Activated naive CD4-positive, alpha-beta T cell treated with anti-CD3 and anti-CD28 coated beads for 36 hours (primary cell): ENCODE measurements around the gene ZNF747. TPM values are rescaled to one million over a fixed set of nuclear protein-coding genes. Genes with fewer than 3 reads are reported as not detected.
A peak's percentile ranks its signal among the peaks of the same experiment; 100 is the strongest.
"Not testable (repeated sequence)": the region's sequence is repeated elsewhere in the genome, so short reads cannot be mapped to it uniquely, and the experiment has no call there.

ENCODE experiments used
- CTCF ChIA-PET: fragments of 350-600 bp; sonication (Branson Sonifier 250); formaldehyde crosslinking; loops from one replicate; lab custom pipeline; 2021; ENCODE audit warnings: antibody characterized with exemption; lab: Charles Lee
- DNase-seq: peaks from one replicate; pipeline ENCODE4 v3.0.0-alpha.2; 2020
- H3K27ac Mint-ChIP-seq: one replicate; pipeline ENCODE4 v1.8.0; 2021; ENCODE audit warnings: mild to moderate bottlenecking, mixed read lengths
- H3K27me3 Mint-ChIP-seq: one replicate; pipeline ENCODE4 v1.8.0; 2021; ENCODE audit warnings: low read depth, mixed read lengths
- H3K36me3 Mint-ChIP-seq: one replicate; pipeline ENCODE4 v1.8.0; 2021; ENCODE audit warnings: low read depth, mixed read lengths
- H3K4me1 Mint-ChIP-seq: one replicate; pipeline ENCODE4 v1.8.0; 2021; ENCODE audit warnings: low read depth, mixed read lengths
- H3K4me3 Mint-ChIP-seq: one replicate; pipeline ENCODE4 v1.8.0; 2021; ENCODE audit warnings: mild to moderate bottlenecking, moderate library complexity, mixed read lengths
- H3K9me3 Mint-ChIP-seq: one replicate; pipeline ENCODE4 v1.8.0; 2021; ENCODE audit warnings: mixed read lengths
- intact Hi-C: fragments of 100-400 bp; cut with micrococcal nuclease; formaldehyde crosslinking; loops from one replicate; pipeline ENCODE4 v1.15.1; 2023
- total RNA-seq, 2 experiments: library from RNA; stranded (reverse); gene quantifications; one replicate each; pipeline ENCODE4 v1.2.3, GENCODE V29; 2021

ZNF747 gene
- total RNA-seq, 2 experiments from 2014 or later = 5.1 to 6.1 TPM

DNA sequence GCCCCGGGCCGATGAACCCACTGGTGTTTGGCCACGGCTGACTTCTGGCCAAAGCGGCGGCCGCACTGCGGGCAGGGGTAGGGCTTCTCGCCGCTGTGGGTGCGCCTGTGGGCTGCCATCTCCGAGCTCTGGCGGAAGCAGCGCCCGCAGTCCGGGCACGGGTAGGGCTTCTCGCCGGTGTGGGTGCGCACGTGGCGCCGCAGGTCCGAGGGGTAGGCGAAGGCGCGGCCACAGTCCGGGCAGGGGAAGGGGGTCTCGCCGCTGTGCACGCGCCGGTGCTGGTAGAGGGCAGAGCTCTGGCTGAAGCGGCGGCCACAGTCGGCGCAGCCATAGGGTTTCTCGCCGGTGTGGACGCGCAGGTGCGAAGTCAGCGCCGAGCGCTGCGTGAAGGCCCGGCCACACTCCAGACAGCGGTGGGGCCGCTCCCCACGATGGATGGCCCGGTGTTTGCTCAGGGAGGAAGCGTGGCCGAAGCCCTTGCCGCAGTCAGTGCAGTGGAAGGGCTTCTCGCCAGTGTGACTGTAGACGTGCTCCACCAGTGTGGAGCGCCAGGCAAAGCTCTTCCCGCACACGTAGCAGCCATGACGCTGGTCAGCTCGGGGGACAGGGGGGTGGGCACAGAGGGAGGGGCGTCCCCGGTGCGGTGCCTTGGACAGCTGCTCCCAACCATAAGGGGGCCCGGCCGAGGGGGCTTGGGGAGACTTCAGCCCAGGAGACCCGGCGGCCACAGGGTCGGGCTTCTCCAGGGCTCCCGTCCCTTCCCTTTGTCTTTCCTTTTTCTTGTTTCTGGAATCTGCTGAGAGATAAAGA, 20.9 kb upstream of the ZNF747 start:
- Mint-ChIP-seq H3K27me3 (no peaks in the 10 kb centered on the region), H3K36me3 (peaks cover 28% of the 10 kb centered on the region), H3K27ac (peak overlapping the region; percentile 74), H3K4me3 (no peak overlapping the region), H3K4me1 (peaks cover 52% of the 10 kb centered on the region), H3K9me3 (no peaks in the 10 kb centered on the region)
- DNase-seq = no peak
- intact Hi-C loops = loop anchor here (10.0 kb wide), 2 partner anchors 139 to 369 kb away; partner anchors contain the start of genes FBXL19 and SRCAP
- CTCF ChIA-PET = no interaction called here

DNA sequence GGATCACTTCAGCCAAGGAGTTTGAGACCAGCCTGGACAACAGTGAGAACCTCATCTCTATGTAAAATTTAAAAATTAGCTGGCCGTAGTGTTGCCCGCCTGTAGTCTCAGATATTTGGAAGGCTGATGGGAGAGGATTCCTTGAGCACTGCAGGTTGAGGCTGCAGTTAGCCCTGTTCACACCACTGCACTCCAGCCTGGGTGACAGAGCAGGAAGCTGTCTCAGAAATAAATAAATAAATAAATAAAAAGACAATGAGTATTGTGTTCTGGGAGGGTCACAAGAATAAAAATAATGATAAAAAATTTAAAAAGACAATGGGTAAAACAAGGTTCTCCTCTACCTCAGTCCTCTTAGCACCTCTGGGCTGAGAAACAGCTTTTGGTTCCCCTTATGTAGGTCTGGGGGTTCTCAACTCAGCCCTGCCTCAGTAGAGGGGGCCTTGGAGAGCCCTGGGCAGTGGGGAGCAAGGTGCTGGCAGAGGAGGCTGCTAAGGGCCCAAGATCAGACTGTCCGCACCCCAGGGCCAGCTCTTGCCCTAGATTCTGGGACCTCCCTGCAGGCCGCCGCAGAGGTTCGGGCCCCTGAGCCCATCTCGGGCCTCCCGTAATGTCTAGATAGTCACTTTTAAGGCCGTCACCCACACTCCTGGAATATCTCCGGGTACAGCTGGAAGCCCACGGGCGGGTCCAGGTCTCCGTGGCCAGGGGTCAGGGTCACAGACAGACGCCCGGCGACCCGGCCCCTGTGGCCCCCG, 20.1 kb upstream of the ZNF747 start:
- H3K9me3 Mint-ChIP-seq = no peaks in the 10 kb centered on the region
- peaks cover 28% of the 10 kb centered on the region for H3K36me3 Mint-ChIP-seq
- H3K27ac Mint-ChIP-seq = no peak overlapping the region
- no peak overlapping the region for H3K4me3 Mint-ChIP-seq
- CTCF ChIA-PET = interaction anchor here (1.0 to 2.2 kb wide), 2 partner anchors 19 to 75 kb away, joined by 3 to 9 read pairs; no protein-coding TSS in a partner anchor
- no peaks in the 10 kb centered on the region for H3K27me3 Mint-ChIP-seq
- H3K4me1 Mint-ChIP-seq = peaks cover 52% of the 10 kb centered on the region
- DNase-seq = no peak
- intact Hi-C loops = loop anchor here (5.0 to 10.0 kb wide), 3 partner anchors 82 to 370 kb away; partner anchors contain the start of genes FBXL19, ITGAL and SRCAP

DNA sequence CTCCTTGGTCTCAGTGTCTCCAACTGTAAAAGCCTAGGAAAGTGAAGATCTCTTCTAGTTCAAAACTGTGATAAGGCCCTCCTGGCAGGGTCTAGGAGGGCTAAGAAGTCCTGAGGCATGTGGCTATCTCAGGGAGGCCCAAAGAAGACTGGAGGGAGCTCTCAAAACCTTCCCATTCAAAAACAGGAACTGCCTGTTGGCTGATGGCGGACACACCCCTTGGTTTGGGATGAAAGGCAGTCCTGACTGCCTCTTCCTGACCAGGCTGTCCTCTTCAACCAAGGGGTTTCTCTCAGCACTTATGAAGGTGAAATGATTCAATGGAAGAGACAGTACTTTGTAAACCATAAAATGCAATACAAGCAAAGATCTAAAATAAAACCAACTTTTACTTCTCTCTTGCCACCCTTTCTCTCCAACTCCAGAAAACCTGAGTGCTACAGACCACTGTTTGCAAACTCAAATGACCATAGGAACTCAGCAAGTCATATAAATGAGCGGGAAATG, 18.8 kb upstream of the ZNF747 start:
- peaks cover 28% of the 10 kb centered on the region for H3K36me3 Mint-ChIP-seq
- no peaks in the 10 kb centered on the region for H3K9me3 Mint-ChIP-seq
- H3K4me3 Mint-ChIP-seq = no peak overlapping the region
- no peak for DNase-seq
- intact Hi-C loops = loop anchor here (5.0 to 10.0 kb wide), 3 partner anchors 81 to 371 kb away; partner anchors contain the start of genes FBXL19, ITGAL and SRCAP
- CTCF ChIA-PET = interaction anchor here (1.0 to 2.2 kb wide), 3 partner anchors 18 to 76 kb away, joined by 3 to 9 read pairs (median 7); no protein-coding TSS in a partner anchor
- no peaks in the 10 kb centered on the region for H3K27me3 Mint-ChIP-seq
- H3K4me1 Mint-ChIP-seq = peaks cover 57% of the 10 kb centered on the region
- H3K27ac Mint-ChIP-seq = peak overlapping the region; percentile 94

DNA sequence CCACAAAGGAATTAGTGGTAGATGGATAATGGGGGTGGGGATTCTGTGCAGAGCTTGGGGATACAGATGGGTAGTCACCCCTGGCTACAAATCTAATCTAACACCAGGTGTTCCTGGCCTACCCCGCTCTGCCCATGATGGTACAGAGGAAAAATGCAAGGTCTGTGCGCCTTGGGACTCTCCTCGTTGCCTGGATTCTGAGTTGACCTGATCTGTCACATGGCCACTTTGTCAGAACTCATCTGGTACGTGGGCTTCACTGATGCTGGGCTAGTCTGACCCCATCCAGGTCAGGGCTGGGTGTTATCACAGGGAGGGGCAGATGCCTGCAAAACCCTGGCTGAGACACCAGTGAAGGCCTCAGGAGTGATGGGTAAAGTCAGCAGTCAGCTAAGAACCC, 18.3 kb upstream of the ZNF747 start:
- DNase-seq = no peak
- Mint-ChIP-seq H3K4me3 (no peak overlapping the region), H3K27ac (peak overlapping the region; percentile 94), H3K4me1 (peaks cover 57% of the 10 kb centered on the region), H3K27me3 (no peaks in the 10 kb centered on the region), H3K9me3 (no peaks in the 10 kb centered on the region), H3K36me3 (peaks cover 28% of the 10 kb centered on the region)
- CTCF ChIA-PET = interaction anchor here (2.1 to 2.2 kb wide), 2 partner anchors 17 to 45 kb away, joined by 7 to 9 read pairs; no protein-coding TSS in a partner anchor
- intact Hi-C loops = loop anchor here (5.0 to 10.0 kb wide), 3 partner anchors 81 to 372 kb away; partner anchors contain the start of genes FBXL19, ITGAL and SRCAP

DNA sequence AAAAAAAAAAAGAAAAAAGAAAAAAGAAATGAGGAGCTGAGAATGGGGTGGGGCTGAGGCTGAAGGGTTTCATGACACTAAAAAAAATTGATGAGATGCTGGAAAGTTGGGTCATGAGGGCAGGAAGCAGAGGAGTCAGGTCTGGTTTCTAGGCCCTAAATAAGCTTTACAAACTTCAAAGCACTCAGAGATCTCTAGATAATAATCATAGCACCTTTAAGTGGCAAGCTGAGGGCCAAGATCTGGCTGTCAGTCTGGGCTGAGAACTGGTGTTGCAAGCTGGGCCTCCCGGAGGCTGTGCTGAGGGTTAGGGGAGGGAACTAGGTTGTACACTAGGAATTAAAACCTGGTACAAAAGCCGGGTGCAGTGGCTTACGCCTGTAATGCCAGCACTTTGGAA, 17.1 kb upstream of the ZNF747 start:
- Mint-ChIP-seq H3K4me3 (peak overlapping the region; percentile 21), H3K36me3 (peaks cover 25% of the 10 kb centered on the region), H3K4me1 (peaks cover 57% of the 10 kb centered on the region), H3K27me3 (no peaks in the 10 kb centered on the region), H3K9me3 (no peaks in the 10 kb centered on the region), H3K27ac (peak overlapping the region; percentile 94)
- CTCF ChIA-PET = interaction anchor here (0.5 to 2.1 kb wide), 6 partner anchors 11 to 714 kb away, joined by 3 to 7 read pairs (median 3); partner anchors contain the start of gene ZNF747
- intact Hi-C loops = loop anchor here (1.0 to 10.0 kb wide), 5 partner anchors 16 to 373 kb away; partner anchors contain the start of genes FBXL19, ITGAL and SRCAP
- DNase-seq = peak; percentile 74

DNA sequence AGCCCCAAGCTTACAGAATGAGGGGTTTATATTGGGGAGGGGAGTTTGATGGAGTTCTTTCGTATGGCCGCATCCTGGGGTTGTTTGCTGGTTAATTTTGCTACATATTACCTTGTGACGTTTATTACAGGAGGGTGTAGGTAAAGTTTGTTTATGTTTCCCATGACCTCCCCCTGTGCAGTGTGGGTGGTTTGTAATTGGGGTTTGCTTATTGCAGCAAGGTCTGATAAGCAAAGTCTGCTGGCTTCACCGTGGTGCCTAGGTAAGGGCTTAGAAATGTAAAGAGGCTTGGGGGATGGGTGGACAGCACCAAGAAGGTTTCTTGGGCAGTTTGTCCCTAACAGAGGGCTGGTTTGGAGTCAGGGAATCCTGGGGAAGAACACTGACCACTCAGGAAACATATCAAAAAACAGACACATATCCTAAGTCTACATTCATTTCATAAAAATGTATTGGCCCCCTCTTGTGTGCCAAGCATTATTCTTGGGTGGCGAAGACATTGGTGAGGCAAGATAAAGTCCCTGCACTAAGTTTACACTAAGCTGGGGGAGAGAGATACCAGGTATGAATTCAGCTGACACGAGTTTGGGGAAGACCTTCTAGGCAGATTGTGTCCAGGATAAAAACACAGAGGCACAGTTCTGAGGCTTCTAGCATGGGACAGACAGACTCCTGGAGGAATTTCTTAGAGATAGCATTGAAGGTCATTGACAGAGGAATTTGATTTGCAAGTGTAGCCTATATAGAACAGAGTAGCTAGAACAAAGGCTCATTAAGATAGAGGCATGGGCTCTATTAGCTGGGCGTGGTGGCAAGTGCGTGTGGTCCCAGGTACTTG, 14.0 kb upstream of the ZNF747 start:
- no peaks in the 10 kb centered on the region for H3K9me3 Mint-ChIP-seq
- H3K4me1 Mint-ChIP-seq = peaks cover 41% of the 10 kb centered on the region
- no peak for DNase-seq
- H3K27ac Mint-ChIP-seq = no peak overlapping the region
- intact Hi-C loops = no loop called here
- H3K27me3 Mint-ChIP-seq = no peaks in the 10 kb centered on the region
- peaks cover 7% of the 10 kb centered on the region for H3K36me3 Mint-ChIP-seq
- H3K4me3 Mint-ChIP-seq = no peak overlapping the region
- CTCF ChIA-PET = interaction anchor here (1.0 kb wide), 1 partner anchor 67 kb away, joined by 3 read pairs; no protein-coding TSS in a partner anchor

DNA sequence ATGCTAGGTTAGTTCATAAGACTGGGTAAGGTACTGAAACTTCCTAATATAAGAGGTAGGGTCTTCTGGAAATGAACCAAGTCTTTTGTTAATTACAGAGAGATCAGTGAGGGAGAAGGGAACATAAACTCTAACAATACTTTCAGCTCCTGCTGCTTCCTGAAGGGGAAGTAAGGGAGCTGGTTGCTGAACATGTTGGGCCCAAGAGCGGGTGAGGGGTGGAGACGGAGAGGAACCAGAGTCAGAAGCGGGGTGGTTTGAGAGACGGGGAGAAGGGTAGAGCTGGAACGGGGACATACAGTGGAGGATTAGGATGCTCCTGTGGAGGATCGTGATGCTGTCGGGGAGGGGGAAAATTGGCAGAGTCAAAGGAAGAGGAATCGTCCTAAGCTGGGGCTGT, 11.5 kb upstream of the ZNF747 start:
- peaks cover 16% of the 10 kb centered on the region for H3K4me1 Mint-ChIP-seq
- H3K4me3 Mint-ChIP-seq = no peak overlapping the region
- peak overlapping the region; percentile 3 for H3K27ac Mint-ChIP-seq
- H3K36me3 Mint-ChIP-seq = no peaks in the 10 kb centered on the region
- DNase-seq = no peak
- H3K9me3 Mint-ChIP-seq = no peaks in the 10 kb centered on the region
- intact Hi-C loops = no loop called here
- no peaks in the 10 kb centered on the region for H3K27me3 Mint-ChIP-seq
- CTCF ChIA-PET = interaction anchor here (0.6 kb wide), 1 partner anchor 177 kb away, joined by 3 read pairs; no protein-coding TSS in a partner anchor

DNA sequence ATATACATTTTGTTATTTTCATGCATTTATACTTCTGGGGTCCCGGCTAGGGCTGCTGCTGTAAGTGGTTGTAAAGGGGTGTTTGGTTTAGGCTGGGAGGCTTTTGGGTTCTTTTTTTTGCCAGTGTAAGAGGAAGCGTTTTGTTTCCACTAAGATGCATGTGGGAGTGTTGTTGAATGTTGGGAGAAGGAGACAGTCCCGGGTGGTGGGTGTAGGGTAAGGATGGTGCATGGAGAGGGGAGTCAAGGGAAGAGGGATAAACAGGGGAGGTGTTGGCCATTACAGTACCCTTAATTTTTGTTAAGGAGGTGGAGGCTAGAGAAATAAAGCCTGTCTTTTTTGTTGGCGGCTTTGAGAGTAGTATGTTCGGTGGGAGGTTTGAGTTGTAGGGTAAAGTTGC, 8.4 kb upstream of the ZNF747 start:
- Mint-ChIP-seq H3K4me3 (no peak overlapping the region), H3K27me3 (no peaks in the 10 kb centered on the region), H3K36me3 (peaks cover 8% of the 10 kb centered on the region), H3K27ac (no peak overlapping the region), H3K9me3 (no peaks in the 10 kb centered on the region), H3K4me1 (peaks cover 8% of the 10 kb centered on the region)
- intact Hi-C loops = no loop called here
- DNase-seq = no peak
- CTCF ChIA-PET = interaction anchor here (0.5 kb wide), 1 partner anchor 86 kb away, joined by 3 read pairs; no protein-coding TSS in a partner anchor

DNA sequence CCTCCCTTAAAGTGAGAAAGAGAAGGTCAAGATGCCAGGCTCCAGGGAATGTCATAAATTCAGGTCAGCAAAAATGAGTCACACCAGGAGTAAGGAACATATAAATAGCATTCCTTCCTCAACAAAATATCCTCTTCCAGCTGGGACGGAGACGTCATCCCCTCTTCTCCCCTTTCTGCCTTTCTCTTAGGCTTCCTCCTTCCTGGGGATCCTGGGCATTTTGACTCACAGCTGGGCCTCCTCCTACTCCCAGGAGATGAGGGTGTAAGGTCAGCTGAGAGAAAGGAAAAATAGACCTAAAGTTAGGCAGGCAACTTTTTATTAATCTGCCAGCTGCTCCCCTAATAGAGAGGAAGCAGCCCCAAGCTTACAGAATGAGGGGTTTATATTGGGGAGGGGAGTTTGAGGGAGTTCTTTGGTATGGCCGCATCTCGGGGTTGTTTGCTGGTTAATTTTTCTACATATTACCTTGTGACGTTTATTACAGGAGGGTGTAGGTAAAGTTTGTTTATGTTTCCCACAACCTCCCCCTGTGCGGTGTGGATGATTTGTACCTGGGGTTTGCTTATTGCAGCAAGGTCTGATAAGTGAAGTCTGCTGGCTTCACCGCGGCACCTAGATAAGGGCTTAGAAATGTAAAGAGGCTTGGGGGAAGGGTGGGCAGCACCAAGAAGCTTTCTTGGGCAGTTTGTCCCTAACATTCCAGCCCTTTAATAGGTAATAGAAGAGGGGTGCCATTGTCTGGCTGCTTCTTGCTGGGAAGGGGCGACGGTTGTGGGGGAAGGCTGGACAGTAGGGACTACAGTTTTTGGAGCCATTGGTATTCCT, 7.1 kb upstream of the ZNF747 start:
- H3K4me3 Mint-ChIP-seq = no peak overlapping the region
- no peak overlapping the region for H3K27ac Mint-ChIP-seq
- no peaks in the 10 kb centered on the region for H3K9me3 Mint-ChIP-seq
- peaks cover 20% of the 10 kb centered on the region for H3K36me3 Mint-ChIP-seq
- no peak for DNase-seq
- intact Hi-C loops = no loop called here
- CTCF ChIA-PET = interaction anchor here (0.6 to 0.9 kb wide), 2 partner anchors 10 to 92 kb away, joined by 3 read pairs; no protein-coding TSS in a partner anchor
- peaks cover 20% of the 10 kb centered on the region for H3K4me1 Mint-ChIP-seq
- H3K27me3 Mint-ChIP-seq = no peaks in the 10 kb centered on the region

DNA sequence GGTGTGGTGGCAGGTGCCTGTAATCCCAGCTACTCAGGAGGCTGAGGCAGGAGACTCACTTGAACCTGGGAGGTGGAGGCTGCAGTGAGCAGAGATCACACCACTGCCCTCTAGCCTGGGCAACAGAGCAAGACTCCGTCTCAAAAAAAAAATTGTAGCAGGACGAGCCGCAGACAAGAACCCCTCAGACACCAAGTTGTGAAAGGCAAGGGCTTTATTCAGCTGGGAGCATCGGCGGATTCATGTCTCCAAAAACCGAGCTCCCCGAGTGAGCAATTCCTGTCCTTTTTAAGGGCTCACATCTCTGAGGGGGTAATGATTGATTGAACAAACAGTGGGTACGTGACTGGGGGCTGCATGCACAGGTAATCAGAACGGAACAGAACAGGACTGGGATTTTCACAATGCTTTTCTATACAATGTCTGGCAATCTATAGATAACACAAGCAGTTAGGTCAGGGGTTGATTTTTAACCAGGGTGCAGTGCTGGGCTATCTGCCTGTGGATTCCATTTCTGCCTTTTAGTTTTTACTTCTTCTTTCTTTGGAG, 6.3 kb upstream of the ZNF747 start:
- intact Hi-C loops = not testable (repeated sequence)

More for the DNA sequence above, 6.3 kb upstream of the ZNF747 start:
- CTCF ChIA-PET = interaction anchor here (0.6 to 0.9 kb wide), 2 partner anchors 11 to 91 kb away, joined by 3 read pairs; no protein-coding TSS in a partner anchor
- H3K27me3 Mint-ChIP-seq, DNase-seq, H3K27ac Mint-ChIP-seq, H3K4me3 Mint-ChIP-seq, H3K9me3 Mint-ChIP-seq: not testable (repeated sequence)
- Mint-ChIP-seq H3K36me3 (peaks cover 28% of the 10 kb centered on the region), H3K4me1 (peaks cover 27% of the 10 kb centered on the region)
